ENCODE data around the gene CERKL.

Gene CERKL

DNA sequence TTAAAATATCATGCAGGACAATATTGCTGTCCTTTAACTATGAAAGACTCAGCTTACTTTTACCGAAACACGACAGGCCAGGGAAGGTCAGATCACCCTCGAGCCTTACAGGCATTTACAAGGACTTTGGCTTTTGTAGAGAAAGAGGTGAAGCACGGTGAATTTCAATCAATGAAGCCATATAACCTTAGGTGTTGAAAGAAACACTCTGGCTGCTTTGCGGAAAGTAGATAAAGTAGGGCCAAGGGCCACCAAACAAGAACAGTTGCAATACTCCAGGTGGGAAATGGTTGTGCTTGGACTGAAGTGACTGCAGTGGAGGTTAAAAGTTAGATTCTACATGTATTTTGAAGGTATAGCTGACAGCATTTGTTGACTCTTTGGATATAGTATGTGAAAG is 80.5 kb downstream of the CERKL start:
- DNase-seq (ENCODE audit: low spot score): no peak

DNA sequence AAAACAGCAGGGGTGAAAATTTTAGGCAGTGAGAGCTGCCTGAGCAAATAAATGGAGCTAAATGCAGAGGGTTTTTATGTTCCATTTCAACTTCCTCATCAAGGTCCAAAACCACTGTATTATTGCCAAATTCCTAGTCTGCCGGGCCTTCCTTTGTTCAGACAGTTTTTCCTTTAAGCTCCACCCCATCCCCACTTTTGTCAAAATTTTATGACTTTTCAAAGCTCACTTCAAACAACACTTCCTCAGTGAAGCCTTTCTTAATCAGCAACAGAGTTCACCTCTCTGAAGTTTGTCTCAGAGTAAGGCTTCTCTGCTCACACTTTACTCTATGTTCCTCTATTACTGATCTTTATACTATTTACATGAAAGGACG is 81.3 kb downstream of the CERKL start:
- no peak for DNase-seq (ENCODE audit: low spot score)

GRCh38 chr2:181575024-181575649 is 81.8 kb downstream of the CERKL start:
- DNase-seq (ENCODE audit: low spot score): peak; percentile 20

DNA sequence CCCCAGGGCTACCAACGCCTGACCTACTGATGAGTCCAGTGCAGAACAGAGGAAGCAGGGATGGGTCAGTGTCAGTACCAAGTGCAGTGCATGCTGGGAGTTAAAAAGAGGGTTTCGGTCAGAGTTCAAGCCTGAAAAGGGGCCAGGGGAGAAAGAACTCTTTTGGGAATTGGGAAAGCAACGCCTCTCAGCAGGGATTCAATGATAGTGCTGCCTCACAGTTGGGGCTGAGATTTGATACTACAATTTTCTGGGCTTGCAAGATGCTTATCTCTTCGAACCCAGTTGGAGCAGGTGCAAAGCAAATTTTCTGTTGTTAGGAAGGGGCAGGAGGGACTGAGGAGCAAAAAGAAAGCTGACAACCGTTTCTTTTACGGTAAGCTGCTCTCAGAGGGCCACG is 82.6 kb downstream of the CERKL start:
- DNase-seq (ENCODE audit: low spot score): peak; percentile 63

- peak; percentile 65 for DNase-seq (ENCODE audit: low spot score)
These were observed 83.7 kb downstream of the CERKL start for GRCh38 chr2:181573140-181573736.

GRCh38 chr2:181570833-181571661 is 85.9 kb downstream of the CERKL start:
- no peak for DNase-seq (ENCODE audit: low spot score)

GRCh38 chr2:181570059-181570458 is 86.8 kb downstream of the CERKL start:
- DNase-seq (ENCODE audit: low spot score): no peak

- DNase-seq (ENCODE audit: low spot score): no peak
These were observed 90.4 kb downstream of the CERKL start for GRCh38 chr2:181566334-181567032.

GRCh38 chr2:181563101-181563692 is 93.7 kb downstream of the CERKL start:
- DNase-seq (ENCODE audit: low spot score): no peak

DNA sequence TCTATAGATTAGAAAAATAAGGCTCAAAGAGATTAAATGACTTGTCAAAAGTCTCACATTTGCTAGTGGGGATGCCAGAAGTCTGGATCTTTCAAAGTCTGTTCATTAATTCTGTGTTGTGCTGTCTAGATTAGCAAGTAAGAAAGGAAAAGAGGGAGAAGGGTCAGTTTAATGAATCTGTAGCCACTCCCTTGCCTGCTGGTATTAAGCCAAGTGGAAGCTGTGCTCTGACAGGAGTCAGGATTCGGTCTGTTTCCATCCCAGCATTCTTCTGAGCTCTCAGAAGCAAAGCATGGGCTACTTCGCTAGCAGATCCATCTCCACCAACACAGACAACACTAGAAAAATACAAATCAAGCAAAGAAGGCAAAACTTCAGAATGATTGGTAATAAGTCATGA is 98.5 kb downstream of the CERKL start:
- no peak for DNase-seq (ENCODE audit: low spot score)

DNA sequence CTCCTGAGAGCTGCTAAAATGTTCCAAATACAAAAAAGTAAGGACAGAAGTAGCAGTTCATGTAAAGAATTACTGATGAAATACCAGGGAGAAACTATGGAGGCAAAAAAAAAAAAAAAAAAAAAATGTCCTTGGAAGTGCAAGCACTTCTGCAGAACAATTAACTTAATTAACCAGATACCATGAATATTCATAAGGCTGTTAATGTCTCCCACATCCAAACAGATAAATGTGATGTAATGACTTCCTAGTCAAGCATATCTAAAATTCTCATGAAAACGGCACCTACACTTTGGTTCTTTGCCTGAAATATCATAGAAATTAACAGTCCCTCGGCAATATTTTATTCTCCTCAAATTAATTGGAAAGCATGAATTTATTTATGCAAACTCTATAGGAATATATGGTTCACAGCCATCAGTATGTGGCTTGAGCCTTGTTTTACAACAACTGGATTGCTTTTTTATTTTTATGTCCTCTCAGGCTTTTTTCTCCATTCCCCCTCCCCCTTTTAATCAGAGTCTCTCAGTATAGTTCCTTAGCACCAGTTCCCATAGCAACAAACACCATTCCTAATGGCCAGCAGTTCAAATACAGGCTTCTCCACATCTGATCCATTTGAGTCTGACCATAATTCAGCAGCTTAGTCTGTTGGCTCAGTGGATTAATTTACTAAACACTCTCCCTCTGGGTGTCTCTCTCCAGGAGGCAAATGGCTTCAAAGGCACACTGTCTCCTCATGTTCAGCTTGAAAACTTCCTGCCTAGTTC is 102.7 kb downstream of the CERKL start:
- no peak for DNase-seq (ENCODE audit: low spot score)

DNA sequence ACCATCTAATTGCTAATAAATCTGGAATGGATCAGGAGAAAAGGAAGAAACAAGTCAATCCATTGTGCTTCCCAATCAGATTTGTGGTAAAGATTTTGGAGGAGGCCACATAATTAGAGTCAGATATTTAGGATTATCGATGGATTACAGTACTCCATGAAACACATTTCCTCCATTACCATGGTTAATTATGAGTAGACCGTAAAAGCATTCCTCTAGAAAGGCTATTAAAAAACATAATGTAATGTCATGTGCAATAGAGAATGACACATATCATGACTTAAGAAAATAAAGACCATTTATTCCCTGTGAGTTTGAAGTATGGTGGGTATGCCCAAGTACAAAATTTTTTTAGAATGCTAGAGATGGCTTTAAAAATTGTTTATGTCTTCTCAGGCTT is 103.7 kb downstream of the CERKL start:
- DNase-seq (ENCODE audit: low spot score): no peak

GRCh38 chr2:181552808-181553207 is 104.1 kb downstream of the CERKL start:
- DNase-seq (ENCODE audit: low spot score): no peak

GRCh38 chr2:181546086-181546485 is 110.8 kb downstream of the CERKL start:
- DNase-seq (ENCODE audit: low spot score): no peak

DNA sequence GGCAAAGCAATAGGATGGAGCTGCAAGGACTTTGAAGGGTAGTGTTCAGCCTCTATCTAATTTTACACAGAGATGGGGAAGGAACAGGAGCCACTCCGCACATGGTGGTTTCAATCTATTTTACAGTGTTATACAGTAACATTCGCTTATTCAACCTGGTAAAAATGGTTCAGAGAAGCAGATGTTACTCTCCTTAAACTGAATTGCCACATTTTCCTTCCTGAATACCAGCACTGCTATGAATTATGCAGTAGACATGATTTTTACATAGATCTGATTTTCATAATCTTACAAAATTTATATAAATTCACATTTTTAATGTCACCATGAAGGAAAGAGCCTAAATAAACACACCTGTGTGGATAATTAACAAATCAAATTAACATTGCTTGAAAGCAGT is 114.7 kb downstream of the CERKL start:
- no peak for DNase-seq (ENCODE audit: low spot score)

- DNase-seq (ENCODE audit: low spot score): no peak
These were observed 116.5 kb downstream of the CERKL start for GRCh38 chr2:181540421-181540820.

- DNase-seq (ENCODE audit: low spot score): peak; percentile 23
These were observed 120.2 kb downstream of the CERKL start for GRCh38 chr2:181536730-181537129.

DNA sequence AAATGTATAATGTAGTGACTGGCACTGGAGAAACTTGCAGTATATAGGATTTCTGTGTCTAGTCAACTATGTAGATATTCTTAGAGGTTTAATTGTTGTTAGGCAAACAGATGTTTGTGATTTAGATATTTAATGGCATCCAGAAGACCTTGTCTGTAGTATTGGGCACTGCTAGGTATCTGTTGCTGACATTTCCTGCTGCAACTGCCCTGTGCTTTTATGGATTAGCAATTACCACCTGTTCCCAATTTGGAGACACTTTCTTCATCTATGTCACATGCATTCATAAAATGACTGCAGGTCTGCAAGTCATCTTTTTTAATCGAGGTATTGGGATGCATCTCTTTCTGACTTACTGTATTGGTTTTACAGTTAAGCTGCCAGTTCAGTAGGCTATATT is 128.5 kb downstream of the CERKL start:
- peak; percentile 12 for DNase-seq (ENCODE audit: low spot score)

GRCh38 chr2:181527058-181527457 is 129.8 kb downstream of the CERKL start:
- no peak for DNase-seq (ENCODE audit: low spot score)

- DNase-seq (ENCODE audit: low spot score): peak; percentile 58
These were observed 130.9 kb downstream of the CERKL start for GRCh38 chr2:181526014-181526413.

DNA sequence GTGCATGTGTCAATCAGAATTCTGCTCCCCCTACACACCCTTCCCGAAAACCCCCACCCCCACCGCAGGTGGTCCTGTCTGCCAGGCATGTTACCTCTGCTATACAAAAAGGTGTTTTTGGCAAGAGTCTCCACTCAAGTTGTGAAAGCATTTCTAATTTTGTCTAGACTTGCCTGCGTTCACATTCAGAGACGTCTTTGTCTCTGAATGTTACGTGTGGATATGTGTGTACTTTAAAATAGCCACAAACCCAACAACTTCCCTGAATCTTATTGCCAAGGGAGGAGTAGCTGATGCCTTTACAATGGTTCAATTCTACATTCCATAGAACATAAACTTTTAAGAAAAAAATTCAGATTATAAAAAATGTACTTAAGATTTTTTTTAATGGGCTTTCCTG is 133.1 kb downstream of the CERKL start:
- no peak for DNase-seq (ENCODE audit: low spot score)

Data from SK-N-DZ (cell line).